ENCODE results near the gene VAV3.

The VAV3 gene

GRCh38 chr1:107563441-107563840, 401.5 kb downstream of the VAV3 start:
- DNase-seq: no peak

DNA sequence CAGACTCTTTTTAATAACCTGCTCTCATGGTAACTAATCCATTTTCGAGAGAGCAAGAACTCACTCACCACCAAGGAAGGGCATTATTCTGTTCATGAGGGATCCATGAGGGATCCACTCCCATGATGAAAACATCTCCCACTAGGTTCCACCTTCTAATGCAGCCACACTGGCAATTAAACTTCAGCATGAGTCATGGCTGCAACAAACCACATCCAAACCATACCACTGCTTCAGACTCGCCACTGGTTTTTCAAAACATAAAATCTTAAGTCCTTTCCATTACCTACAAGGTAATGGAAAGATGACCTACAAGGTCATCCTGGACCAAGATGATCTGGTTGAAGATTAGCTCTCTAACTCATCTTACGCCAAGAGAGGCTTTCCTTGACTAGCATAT, 405.1 kb downstream of the VAV3 start:
- DNase-seq: no peak

DNA sequence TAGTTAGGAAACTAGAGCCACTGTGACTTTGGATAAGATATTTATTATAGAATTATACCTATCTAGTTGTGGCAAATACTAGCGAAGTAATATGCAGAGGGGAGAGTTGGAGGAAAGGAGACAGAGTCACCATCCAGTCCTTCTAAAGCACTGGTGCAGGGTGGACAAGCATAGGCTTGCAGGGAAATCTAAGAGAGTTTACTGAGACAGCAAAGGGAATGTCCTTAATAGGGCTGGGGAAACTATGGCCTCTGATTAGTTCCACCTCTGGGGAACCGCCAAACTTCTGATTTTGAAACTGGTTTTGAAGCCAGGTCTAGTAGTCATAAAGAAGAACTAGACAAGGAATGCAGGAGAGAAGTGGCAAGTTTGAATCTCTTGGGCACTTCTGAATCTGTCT, 407.9 kb downstream of the VAV3 start:
- DNase-seq: no peak

- no peak for DNase-seq
These were observed 409.4 kb downstream of the VAV3 start for GRCh38 chr1:107555578-107555977.

DNA sequence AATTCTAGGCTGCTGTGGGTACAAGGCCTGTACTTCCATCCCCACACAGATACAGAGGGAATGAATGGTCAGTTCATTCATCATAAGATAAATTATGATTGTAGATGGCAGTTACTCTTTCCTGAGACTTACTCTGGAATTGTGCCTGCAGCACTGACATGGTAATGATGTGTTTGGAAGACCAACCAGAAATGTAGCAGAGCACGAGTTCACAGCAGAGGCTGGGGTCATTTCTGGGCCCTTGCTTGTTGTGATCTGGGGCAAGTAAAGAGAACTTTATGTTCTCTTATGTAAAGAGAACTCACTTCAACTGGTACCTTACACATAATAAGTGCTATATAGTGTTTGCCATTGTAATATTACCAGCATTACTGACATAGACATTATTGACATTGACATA, 412.2 kb downstream of the VAV3 start:
- no peak for DNase-seq

DNA sequence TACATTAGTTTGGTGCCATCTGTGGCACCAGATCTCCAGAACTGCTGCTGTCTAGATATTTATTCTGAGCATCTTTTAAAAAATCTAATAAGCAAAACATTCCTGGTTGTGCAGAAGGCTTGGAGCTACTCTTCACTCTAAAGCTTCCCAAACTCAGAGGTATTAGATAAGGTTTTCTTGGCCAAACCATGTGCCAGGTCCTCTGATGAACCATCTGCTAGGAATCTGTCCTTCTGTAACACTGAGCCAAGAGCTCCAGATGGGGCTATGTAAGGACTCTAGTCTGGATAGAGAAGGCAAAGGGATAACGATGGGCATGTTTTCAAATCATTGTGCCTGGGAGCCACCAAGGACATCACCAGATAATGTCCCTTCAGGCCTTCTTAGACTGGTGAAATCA, 413.5 kb downstream of the VAV3 start:
- DNase-seq: no peak

DNA sequence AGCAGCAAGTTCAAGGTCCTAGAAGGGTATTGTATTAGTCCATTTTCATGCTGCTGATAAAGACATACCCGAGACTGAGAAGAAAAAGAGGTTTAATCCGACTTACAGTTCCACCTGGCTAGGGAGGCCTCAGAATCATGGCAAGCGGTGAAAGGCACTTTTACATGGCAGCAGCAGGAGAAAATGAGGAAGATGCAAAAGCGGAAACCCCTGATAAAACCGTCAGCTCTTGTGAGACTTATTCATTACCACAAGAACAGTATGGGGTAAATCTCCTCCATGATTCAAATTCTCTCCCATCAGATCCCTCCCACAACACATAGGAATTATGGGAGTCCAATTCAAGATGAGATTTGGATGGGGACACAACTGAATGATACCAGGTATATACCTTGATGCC, 414.6 kb downstream of the VAV3 start:
- peak in 1 of 3 donors; percentile 20 for DNase-seq

GRCh38 chr1:107549152-107549810, 415.7 kb downstream of the VAV3 start:
- no peak for DNase-seq

- DNase-seq: no peak
These were observed 416.7 kb downstream of the VAV3 start for GRCh38 chr1:107548276-107548675.

DNA sequence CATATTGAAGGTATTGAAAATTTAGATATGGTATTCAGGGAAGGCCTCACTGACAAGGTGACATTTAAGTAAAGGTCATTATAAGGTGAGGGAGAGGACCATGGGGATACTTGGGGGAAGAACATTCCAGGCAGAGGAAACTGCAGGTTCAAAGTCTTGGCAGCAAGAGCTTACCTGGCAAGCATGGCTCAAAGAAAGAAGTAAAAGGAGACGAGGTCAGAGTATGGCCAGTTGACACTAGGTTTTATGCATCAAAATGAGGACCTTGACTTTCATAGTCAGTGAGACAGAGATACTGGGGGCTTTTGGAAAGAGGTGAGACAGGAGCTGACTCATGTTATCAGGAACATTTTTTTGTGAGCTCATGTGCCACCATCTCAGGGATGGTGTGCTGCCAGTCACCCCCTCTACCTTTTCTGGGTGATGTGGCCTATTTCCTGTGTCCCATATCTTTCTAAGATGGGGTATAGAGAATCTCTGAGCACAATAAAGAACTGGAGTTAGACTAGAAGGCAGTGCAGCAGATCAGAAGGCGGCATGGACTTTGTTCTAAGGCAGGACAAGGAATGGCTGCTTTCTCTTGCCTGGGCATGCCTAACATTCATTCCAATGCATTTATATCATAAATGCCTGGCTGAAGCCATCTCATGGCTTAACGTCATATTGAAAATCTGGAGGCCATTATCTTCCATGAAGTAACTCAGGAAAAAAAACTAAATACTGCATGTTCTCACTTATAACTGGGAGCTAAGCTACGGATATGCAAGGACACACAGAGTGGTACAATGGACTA, 417.4 kb downstream of the VAV3 start:
- no peak for DNase-seq

DNA sequence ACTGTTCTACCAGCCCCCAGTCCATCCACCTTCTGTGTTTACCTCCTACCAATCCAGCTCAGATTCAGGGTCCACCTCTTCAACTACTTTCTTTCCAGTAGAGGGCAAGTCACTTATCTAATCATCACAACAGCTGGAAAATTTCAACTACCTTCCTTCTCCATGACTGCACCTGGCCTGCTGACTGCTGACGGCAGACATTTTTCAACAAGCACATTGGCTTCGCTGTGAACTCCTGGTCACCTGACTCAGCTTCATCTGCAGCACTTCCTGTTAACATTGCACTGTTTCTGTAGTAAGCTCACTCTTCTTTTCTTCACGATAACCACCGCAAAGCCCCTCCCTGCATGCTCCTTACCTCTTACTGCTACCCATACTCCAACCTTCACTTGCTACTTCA, 418.4 kb downstream of the VAV3 start:
- no peak for DNase-seq

DNA sequence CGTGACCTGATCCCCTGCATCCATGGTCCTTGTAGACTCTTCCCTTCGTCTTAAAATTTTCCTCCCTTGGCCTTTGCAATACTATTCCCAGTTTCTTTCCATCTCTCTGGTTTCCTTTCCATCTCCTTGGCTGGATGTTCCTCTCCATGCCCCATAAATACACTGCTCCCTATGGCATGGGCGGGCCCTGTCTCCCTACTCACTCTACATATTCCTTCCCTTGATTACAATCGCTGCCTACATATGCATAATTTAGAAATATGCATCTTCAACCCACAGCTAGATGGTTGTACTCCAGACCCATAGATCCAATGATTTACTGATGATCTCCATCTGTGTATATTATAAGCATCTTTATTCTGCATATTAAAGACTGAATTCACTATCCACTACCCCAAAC, 419.1 kb downstream of the VAV3 start:
- DNase-seq: no peak

GRCh38 chr1:107545056-107545577, 419.9 kb downstream of the VAV3 start:
- no peak for DNase-seq

GRCh38 chr1:107544285-107544684, 420.7 kb downstream of the VAV3 start:
- no peak for DNase-seq

- DNase-seq: no peak
These were observed 423.6 kb downstream of the VAV3 start for GRCh38 chr1:107541412-107541811.

DNA sequence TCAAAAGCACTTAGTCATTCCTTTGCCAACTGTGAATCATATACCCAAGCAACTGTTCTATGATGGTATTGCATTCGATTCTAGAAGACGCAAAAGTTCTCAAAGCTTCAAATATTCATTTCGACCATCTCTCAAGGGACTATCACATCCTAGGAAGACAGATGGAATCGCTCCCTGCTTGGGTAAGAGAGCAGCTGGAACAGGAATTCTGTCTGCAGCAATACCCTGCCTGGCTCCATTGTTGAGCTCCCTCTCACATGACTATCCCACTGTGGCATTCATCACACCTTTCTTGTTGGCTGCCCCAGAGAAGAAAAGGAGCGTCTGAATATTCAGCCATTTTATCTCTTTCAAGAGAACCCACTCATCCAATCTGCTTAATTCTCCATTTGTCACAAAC, 426.5 kb downstream of the VAV3 start:
- no peak for DNase-seq

DNA sequence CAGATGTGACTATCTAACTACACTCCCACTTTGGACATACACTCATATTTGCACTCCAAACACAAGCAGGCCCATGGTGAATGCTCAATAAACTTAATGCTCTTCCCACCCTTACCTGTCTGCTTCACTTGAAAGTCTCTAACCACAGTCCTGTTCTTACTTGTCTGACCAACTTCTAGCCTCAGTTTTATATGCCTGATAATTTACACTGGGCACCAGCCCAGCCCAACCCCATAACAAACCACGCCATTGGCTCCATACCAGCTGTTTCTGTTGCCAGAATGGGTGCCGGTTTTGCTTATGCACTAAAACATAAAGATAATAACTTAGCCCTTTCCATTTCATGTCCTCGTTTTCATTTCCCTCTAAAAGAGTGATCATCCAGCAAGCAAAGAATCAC, 428.7 kb downstream of the VAV3 start:
- no peak for DNase-seq

- DNase-seq: peak; percentile 58 to 64 (median 59)
These were observed 429.9 kb downstream of the VAV3 start for GRCh38 chr1:107535091-107535490.

GRCh38 chr1:107534632-107535031, 430.3 kb downstream of the VAV3 start:
- no peak for DNase-seq

- DNase-seq: peak; percentile 50 to 84 (median 75)
These were observed 431.5 kb downstream of the VAV3 start for GRCh38 chr1:107533436-107533835.

DNA sequence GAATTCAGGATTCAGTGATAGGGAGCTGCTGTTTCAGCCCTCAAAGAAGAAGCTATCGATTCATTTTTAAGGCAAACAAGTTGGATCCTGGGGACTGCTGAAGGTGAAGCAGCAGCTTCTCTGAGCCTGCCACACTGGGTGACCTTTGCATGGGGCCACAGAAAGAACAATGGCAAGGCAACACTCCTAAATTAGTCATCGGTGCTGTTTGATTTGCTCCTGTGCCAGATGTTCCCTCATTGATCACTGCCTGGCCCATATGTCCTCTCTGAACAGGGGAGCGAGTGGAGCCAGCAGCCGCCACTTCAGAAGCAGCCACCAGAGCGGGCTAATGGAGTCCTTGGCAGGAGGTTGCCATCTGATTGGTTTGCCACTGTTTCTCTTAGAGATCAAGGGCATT, 432.7 kb downstream of the VAV3 start:
- no peak for DNase-seq

DNA sequence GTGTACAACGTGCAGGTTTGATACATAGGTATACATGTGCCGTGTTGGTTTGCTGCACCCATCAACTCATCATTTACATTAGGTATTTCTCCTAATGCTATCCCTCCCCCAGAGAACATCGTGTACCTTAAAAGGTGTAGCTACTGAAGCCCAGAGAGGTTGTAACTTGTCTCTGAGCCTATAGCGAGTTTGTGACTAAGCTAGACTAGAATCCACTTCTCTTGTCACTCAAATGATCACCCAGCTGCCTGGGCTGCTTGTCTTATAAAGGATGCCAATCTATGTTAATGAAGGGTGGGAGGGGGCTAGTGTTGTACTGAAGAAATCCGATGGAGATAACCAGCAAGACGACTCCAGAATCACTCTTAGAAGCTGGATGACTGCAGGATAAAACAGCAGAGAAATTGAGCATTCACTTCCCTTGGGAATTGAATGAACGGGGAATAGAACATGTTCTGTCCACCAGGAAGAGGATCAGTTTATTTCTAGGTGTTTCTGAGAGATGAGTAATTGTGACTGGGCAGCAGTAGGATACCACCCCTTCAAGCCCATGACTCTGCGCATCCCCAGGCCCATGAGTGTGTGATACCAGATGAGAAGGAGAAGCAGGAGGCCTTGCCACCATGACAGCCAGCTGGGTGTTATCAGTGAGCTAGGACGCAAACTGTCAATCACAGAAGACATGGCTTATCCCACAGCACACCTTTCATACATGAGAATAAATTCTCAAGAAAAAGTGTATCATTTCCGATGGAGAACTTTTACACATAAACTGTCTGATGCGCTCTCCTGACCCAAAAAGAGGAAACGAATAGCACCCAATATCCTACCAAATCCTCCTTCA, 433.7 kb downstream of the VAV3 start:
- DNase-seq: no peak

GRCh38 chr1:107530543-107530942, 434.4 kb downstream of the VAV3 start:
- no peak for DNase-seq

All from suppressor macrophage treated with lipopolysaccharide for 1 hour (primary cell).